Muscle layer of duodenum (tissue), 2 donors: ENCODE data around the gene RNFT1.
"Not testable (repeated sequence)": the region's sequence is repeated elsewhere in the genome, so short reads cannot be mapped to it uniquely, and the experiment has no call there.

Experiments
- H3K27ac ChIP-seq: one replicate; pipeline ENCODE4 v1.7.0; 2013; ENCODE audit warnings: mild to moderate bottlenecking, low read length
- H3K27me3 ChIP-seq: one replicate; pipeline ENCODE4 v1.7.0; 2013; ENCODE audit warnings: low read depth, mild to moderate bottlenecking, control low read depth, low read length
- H3K36me3 ChIP-seq, 2 donors: one replicate each; pipeline ENCODE4 v1.7.0; 2013; ENCODE audit warnings: low read length in 2 of 2, control low read depth in 1 of 2, mild to moderate bottlenecking in 1 of 2; ENCODE audit not compliant: insufficient read depth in 2 of 2, control insufficient read depth in 1 of 2
- H3K4me1 ChIP-seq, 2 donors: one replicate each; pipeline ENCODE4 v1.7.0; 2013; ENCODE audit warnings: low read length in 2 of 2, mild to moderate bottlenecking in 2 of 2, control low read depth in 1 of 2, moderate library complexity in 1 of 2; ENCODE audit not compliant: insufficient read depth in 2 of 2, control insufficient read depth in 1 of 2
- H3K4me3 ChIP-seq, 2 donors: one replicate each; pipeline ENCODE4 v1.7.0; 2013; ENCODE audit warnings: low read length in 2 of 2, low read depth in 1 of 2, mild to moderate bottlenecking in 1 of 2
- H3K9me3 ChIP-seq, 2 donors: one replicate each; pipeline ENCODE4 v1.7.0; 2013; ENCODE audit warnings: low read length in 2 of 2, control low read depth in 1 of 2, mild to moderate bottlenecking in 1 of 2; ENCODE audit not compliant: control insufficient read depth in 1 of 2
- donor health status: healthy.

RNFT1 gene

GRCh38 chr17:59964482-59965328, at the start of gene RNFT1:
RNFT1 (minus strand) TSS chr17:59964740; CDS start chr17:59964663, 77 bp downstream.
- Histone ChIP-seq H3K27ac (peak within 1 kb of the TSS; percentile 93), H3K27me3 (no peaks in the 10 kb centered on the region), H3K36me3 (peaks cover 3 to 4% of the 10 kb centered on the region in 2 donors), H3K9me3 (no peaks in the 10 kb centered on the region), H3K4me1 (peaks cover 3 to 11% of the 10 kb centered on the region in 2 donors), H3K4me3 (peak within 1 kb of the TSS; percentile 84 to 96)

- H3K4me1 ChIP-seq, H3K27me3 ChIP-seq, H3K27ac ChIP-seq, H3K4me3 ChIP-seq, H3K36me3 ChIP-seq, H3K9me3 ChIP-seq: not testable (repeated sequence)
Observed at GRCh38 chr17:60009326-60009725, 44.8 kb upstream of the RNFT1 start.

- H3K9me3 ChIP-seq, H3K27ac ChIP-seq, H3K4me1 ChIP-seq, H3K27me3 ChIP-seq, H3K36me3 ChIP-seq, H3K4me3 ChIP-seq: not testable (repeated sequence)
Observed at GRCh38 chr17:60008377-60008776, 43.8 kb upstream of the RNFT1 start.

- no peaks in the 10 kb centered on the region for H3K27me3 ChIP-seq
Observed at GRCh38 chr17:60006160-60006559, 41.6 kb upstream of the RNFT1 start.

GRCh38 chr17:60004561-60004960, 40.0 kb upstream of the RNFT1 start:
- not testable (repeated sequence) for H3K4me1 ChIP-seq, H3K9me3 ChIP-seq, H3K27me3 ChIP-seq, H3K4me3 ChIP-seq, H3K36me3 ChIP-seq, H3K27ac ChIP-seq

More at GRCh38 chr17:60006160-60006559, 41.6 kb upstream of the RNFT1 start:
- Histone ChIP-seq H3K4me3 (no peak overlapping the region), H3K9me3 (no peaks in the 10 kb centered on the region), H3K27ac (no peak overlapping the region), H3K4me1 (no peaks in the 10 kb centered on the region), H3K36me3 (no peaks in the 10 kb centered on the region)

- not testable (repeated sequence) for H3K4me3 ChIP-seq, H3K36me3 ChIP-seq, H3K4me1 ChIP-seq, H3K27me3 ChIP-seq, H3K27ac ChIP-seq, H3K9me3 ChIP-seq
Observed at GRCh38 chr17:60002405-60002804, 37.9 kb upstream of the RNFT1 start.

- H3K4me1 ChIP-seq, H3K27ac ChIP-seq, H3K4me3 ChIP-seq, H3K27me3 ChIP-seq, H3K36me3 ChIP-seq, H3K9me3 ChIP-seq: not testable (repeated sequence)
Observed at GRCh38 chr17:59996608-59997007, 32.1 kb upstream of the RNFT1 start.

- H3K36me3 ChIP-seq, H3K9me3 ChIP-seq, H3K4me1 ChIP-seq, H3K27ac ChIP-seq, H3K27me3 ChIP-seq, H3K4me3 ChIP-seq: not testable (repeated sequence)
Observed at GRCh38 chr17:59975166-59975565, 10.6 kb upstream of the RNFT1 start.

- not testable (repeated sequence) for H3K9me3 ChIP-seq, H3K4me3 ChIP-seq, H3K36me3 ChIP-seq
Observed at GRCh38 chr17:59973483-59973882, 8.9 kb upstream of the RNFT1 start.

GRCh38 chr17:59972778-59973177, 8.2 kb upstream of the RNFT1 start:
- H3K9me3 ChIP-seq, result no peaks in the 10 kb centered on the region
- H3K4me3 ChIP-seq, result no peak overlapping the region
- H3K27ac ChIP-seq, result no peak overlapping the region
- no peaks in the 10 kb centered on the region for H3K4me1 ChIP-seq
- no peaks in the 10 kb centered on the region for H3K27me3 ChIP-seq
- H3K36me3 ChIP-seq, result no peaks in the 10 kb centered on the region

More at GRCh38 chr17:59973483-59973882, 8.9 kb upstream of the RNFT1 start:
- H3K27ac ChIP-seq, H3K4me1 ChIP-seq, H3K27me3 ChIP-seq: not testable (repeated sequence)

GRCh38 chr17:59971771-59972170, 7.2 kb upstream of the RNFT1 start:
- not testable (repeated sequence) for H3K27me3 ChIP-seq

More at GRCh38 chr17:59971771-59972170, 7.2 kb upstream of the RNFT1 start:
- not testable (repeated sequence) for H3K27ac ChIP-seq, H3K4me1 ChIP-seq, H3K9me3 ChIP-seq, H3K36me3 ChIP-seq, H3K4me3 ChIP-seq
